ENCODE results near the gene SPACA9.

GRCh38 chr9:132879457-132880323 is 992 bp downstream of the SPACA9 start:
- TF ChIP-seq GATA2 (IDR thresholded peaks at IDR 0.05; ENCODE audit: low read depth, low read length) (no peak), GATA3 (IDR thresholded peaks at IDR 0.05; ENCODE audit: low read depth, low read length) (no peak)
